ENCODE data around the gene EVI5. TPM values are rescaled to one million over a fixed set of nuclear protein-coding genes. Genes with fewer than 3 reads are reported as not detected.

EVI5 gene
- total and polyA plus RNA-seq, 7 donors, result 4.5 to 53.5 (median 39.9) TPM

DNA sequence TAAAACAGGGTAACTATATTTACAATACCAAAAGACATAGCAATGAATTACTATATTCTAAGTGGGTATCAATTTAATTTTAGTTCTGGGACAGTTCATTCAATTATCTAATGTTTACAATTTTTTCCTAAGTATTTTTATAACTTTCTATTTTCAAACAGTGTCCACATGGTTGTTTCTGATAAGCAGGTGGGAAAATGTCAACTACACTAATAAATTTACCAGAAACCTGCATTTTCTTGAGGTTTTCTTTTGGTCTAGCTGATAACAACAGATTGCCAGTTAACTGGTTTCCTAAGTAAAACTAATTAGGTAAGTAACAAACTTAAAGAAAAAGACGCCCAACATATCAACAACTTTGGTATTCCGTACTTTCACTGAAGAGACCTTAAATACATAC lies 213.3 kb downstream of the EVI5 start:
- H3K27ac ChIP-seq, result no peak overlapping the region
- 97% methylated on average over 2 of the region's 2 CpGs for WGBS, 2 donors
- TF ChIP-seq, protein P1, sequence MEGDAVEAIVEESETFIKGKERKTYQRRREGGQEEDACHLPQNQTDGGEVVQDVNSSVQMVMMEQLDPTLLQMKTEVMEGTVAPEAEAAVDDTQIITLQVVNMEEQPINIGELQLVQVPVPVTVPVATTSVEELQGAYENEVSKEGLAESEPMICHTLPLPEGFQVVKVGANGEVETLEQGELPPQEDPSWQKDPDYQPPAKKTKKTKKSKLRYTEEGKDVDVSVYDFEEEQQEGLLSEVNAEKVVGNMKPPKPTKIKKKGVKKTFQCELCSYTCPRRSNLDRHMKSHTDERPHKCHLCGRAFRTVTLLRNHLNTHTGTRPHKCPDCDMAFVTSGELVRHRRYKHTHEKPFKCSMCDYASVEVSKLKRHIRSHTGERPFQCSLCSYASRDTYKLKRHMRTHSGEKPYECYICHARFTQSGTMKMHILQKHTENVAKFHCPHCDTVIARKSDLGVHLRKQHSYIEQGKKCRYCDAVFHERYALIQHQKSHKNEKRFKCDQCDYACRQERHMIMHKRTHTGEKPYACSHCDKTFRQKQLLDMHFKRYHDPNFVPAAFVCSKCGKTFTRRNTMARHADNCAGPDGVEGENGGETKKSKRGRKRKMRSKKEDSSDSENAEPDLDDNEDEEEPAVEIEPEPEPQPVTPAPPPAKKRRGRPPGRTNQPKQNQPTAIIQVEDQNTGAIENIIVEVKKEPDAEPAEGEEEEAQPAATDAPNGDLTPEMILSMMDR (IDR thresholded peaks at IDR 0.05), result no peak
- TF ChIP-seq POLR2AphosphoS5 (IDR thresholded peaks at IDR 0.05) (no peak), POLR2A (IDR thresholded peaks at IDR 0.05) (no peak), EP300 (IDR thresholded peaks at IDR 0.05) (no peak)
- H3K27me3 ChIP-seq, result no peaks in the 10 kb centered on the region
- intact Hi-C loops (cut with DNase I), result no loop called here
- H3K36me3 ChIP-seq, result no peaks in the 10 kb centered on the region
- DNase-seq, result no peak
- H3K4me3 ChIP-seq, result no peak overlapping the region
- no peaks in the 10 kb centered on the region for H3K4me1 ChIP-seq
- no peaks in the 10 kb centered on the region for H3K9me3 ChIP-seq

DNA sequence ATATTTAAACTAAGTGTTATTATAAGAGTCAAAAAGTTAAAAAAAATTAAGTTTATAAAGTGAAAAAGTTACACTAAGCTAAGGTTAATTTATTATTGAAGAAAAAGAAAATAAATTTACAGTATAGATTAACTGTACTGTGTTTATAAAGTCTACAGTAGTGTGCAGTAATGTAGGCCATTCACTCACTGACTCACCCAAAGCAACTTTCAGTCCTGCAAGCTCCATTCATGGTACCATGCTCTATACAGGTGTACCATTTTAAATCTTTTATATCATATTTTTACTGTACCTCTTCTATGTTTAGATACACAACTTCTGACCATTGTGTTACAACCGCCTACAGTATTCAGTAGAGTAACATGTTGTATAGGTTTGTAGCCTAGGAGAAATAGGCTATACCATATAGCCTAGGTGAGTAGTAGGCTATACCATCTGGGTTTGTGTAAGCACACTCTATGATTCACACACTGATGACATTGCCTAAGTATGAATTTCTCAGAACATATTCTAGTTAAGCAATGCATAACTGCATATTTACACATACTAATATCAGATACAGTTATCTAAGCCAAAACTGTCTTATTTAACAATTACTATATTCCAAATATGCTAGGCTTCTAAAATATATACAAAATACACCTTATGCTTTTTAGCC lies 217.6 kb downstream of the EVI5 start:
- no peak for TF ChIP-seq EP300 (IDR thresholded peaks at IDR 0.05)
- no peak for TF ChIP-seq POLR2AphosphoS5 (IDR thresholded peaks at IDR 0.05)
- TF ChIP-seq POLR2A (IDR thresholded peaks at IDR 0.05), result no peak
- TF ChIP-seq, protein P1 (IDR thresholded peaks at IDR 0.05), result no peak
- Histone ChIP-seq H3K4me3 (no peak overlapping the region), H3K9me3 (no peaks in the 10 kb centered on the region), H3K27ac (no peak overlapping the region), H3K36me3 (no peaks in the 10 kb centered on the region), H3K4me1 (no peaks in the 10 kb centered on the region), H3K27me3 (no peaks in the 10 kb centered on the region)
- 98 to 100% methylated on average over 1 of the region's 1 CpG for WGBS, 2 donors
- no peak for DNase-seq
- intact Hi-C loops (cut with DNase I), result no loop called here

DNA sequence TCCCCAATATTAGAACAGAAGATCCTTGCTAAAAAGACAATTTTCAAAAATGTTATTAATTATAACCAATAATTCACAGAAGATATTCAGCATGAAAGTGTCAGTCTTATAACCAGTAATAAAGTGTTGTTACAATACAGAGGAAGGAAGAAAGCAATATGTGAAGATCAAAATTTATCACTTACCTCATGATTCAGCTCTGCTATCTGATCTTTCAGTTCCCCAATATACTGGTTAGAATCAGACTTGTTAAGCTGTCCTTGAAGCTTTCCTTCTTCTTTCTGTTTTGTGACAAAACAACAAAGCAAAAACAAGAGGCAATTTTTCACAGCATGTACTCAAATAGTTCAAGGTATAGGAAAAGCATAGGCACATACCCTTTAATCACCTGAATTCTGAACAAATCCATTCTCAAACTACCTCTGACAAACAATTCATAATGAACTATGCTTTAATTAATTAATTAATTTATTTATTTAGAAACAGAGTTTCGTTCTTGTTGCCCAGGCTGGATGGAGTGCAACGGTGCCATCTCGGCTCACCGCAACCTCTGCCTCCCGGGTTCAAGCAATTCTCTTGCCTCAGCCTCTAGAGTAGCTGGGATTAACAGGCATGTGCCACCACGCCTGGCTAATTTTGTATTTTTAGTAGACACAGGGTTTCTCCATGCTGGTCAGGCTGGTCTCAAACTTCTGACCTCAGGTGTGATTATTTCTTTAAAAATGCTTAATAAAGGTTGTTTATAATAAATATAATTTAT lies 221.3 kb downstream of the EVI5 start:
- H3K4me3 ChIP-seq, result no peak overlapping the region
- no peaks in the 10 kb centered on the region for H3K27me3 ChIP-seq
- TF ChIP-seq, protein P1 (IDR thresholded peaks at IDR 0.05), result no peak
- TF ChIP-seq POLR2AphosphoS5 (IDR thresholded peaks at IDR 0.05), result no peak
- WGBS, 2 donors, result 93 to 97% methylated on average over 6 of the region's 6 CpGs
- no peaks in the 10 kb centered on the region for H3K36me3 ChIP-seq
- intact Hi-C loops (cut with DNase I), result no loop called here
- no peak for DNase-seq
- H3K9me3 ChIP-seq, result no peaks in the 10 kb centered on the region
- H3K27ac ChIP-seq, result no peak overlapping the region
- H3K4me1 ChIP-seq, result no peaks in the 10 kb centered on the region

DNA sequence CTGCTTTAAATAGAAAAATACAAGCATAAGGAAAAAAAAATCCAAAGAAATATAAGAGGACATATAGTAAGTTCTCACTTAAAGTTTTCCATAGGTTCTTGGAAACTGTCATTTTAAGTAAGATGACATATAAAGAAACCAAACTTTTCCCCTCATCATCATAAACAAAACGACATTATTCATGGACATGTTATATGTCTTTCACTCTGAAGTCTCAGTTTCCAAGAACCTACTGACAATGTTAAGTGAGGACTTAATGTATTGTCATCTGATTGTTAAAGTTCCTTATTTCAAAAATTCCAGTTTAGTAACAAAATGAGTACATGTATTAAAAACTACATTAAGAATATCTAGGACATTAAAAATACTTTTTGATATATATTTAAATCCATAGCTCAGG lies 228.6 kb downstream of the EVI5 start:
- intact Hi-C loops (cut with DNase I), result no loop called here

More for the DNA sequence above, 228.6 kb downstream of the EVI5 start:
- Histone ChIP-seq H3K36me3 (peaks cover 0 to 5% (median 1%) of the 10 kb centered on the region in 4 donors), H3K4me3 (no peak overlapping the region), H3K9me3 (no peaks in the 10 kb centered on the region), H3K27me3 (no peaks in the 10 kb centered on the region), H3K4me1 (no peaks in the 10 kb centered on the region), H3K27ac (no peak overlapping the region)
- WGBS, 2 donors, result 78 to 86% methylated on average over 1 of the region's 1 CpG
- DNase-seq, result no peak
- TF ChIP-seq POLR2A (IDR thresholded peaks at IDR 0.05), result no peak
- TF ChIP-seq, protein P1 (IDR thresholded peaks at IDR 0.05), result no peak
- no peak for TF ChIP-seq EP300 (IDR thresholded peaks at IDR 0.05)
- no peak for TF ChIP-seq POLR2AphosphoS5 (IDR thresholded peaks at IDR 0.05)

Data from sigmoid colon (tissue), 7 donors.